WTC11 (cell line): ENCODE data around the gene EBF3. TPM values are rescaled to one million over a fixed set of nuclear protein-coding genes. Genes with fewer than 3 reads are reported as not detected.

Experiments
- ATAC-seq: fragments of 200-7000 bp; cut with Tn5 transposase; 2 replicates; pipeline ENCODE4 v1.10.0; 2021; ENCODE audit warnings: mild to moderate bottlenecking, moderate library complexity
- CTCF ChIA-PET: fragments of 300-600 bp; sonication (Branson Sonifier 250); formaldehyde crosslinking; loops from one replicate; lab custom pipeline; 2021; ENCODE audit warnings: antibody characterized with exemption; lab: Charles Lee
- POLR2A ChIA-PET: fragments of 350-600 bp; sonication (Branson Sonifier 250); formaldehyde crosslinking; loops from one replicate; lab custom pipeline; 2021; ENCODE audit warnings: antibody characterized with exemption; lab: Charles Lee
- DNase-seq: peaks from one replicate; pipeline ENCODE4 v3.0.0; 2021; ENCODE audit warnings: low spot score
- H3K27ac Mint-ChIP-seq: 2 replicates; pipeline ENCODE4 v1.8.0; 2021; ENCODE audit warnings: mixed read lengths
- H3K27me3 Mint-ChIP-seq: 2 replicates; pipeline ENCODE4 v1.8.0; 2021; ENCODE audit warnings: low read depth, mild to moderate bottlenecking, moderate library complexity, mixed read lengths
- H3K36me3 Mint-ChIP-seq: 2 replicates; pipeline ENCODE4 v1.8.0; 2021; ENCODE audit warnings: mixed read lengths
- H3K4me1 Mint-ChIP-seq: 2 replicates; pipeline ENCODE4 v1.8.0; 2022; ENCODE audit warnings: mixed read lengths
- H3K4me3 Mint-ChIP-seq: 2 replicates; pipeline ENCODE4 v1.8.0; 2021; ENCODE audit warnings: mild to moderate bottlenecking, moderate library complexity, mixed read lengths
- H3K9me3 Mint-ChIP-seq: 2 replicates; pipeline ENCODE4 v1.8.0; 2021; ENCODE audit warnings: mixed read lengths
- AFF4 ChIP-seq: sonication (generic); formaldehyde crosslinking; IDR thresholded peaks from 2 replicates; pipeline ENCODE4 v1.8.1; 2023; ENCODE audit warnings: mild to moderate bottlenecking, missing genetic modification reagents, borderline replicate concordance
- ARID4B ChIP-seq: sonication (generic); formaldehyde crosslinking; IDR thresholded peaks from 2 replicates; pipeline ENCODE4 v1.8.0; 2023; ENCODE audit warnings: missing genetic modification reagents, mild to moderate bottlenecking, borderline replicate concordance
- ATF6 ChIP-seq: sonication (generic); formaldehyde crosslinking; IDR thresholded peaks from 2 replicates; pipeline ENCODE4 v1.8.1; 2023; ENCODE audit warnings: mild to moderate bottlenecking, missing genetic modification reagents
- CREB1 ChIP-seq: sonication (generic); formaldehyde crosslinking; IDR thresholded peaks from 2 replicates; pipeline ENCODE4 v1.8.0; 2023; ENCODE audit warnings: mild to moderate bottlenecking, missing genetic modification reagents
- E2F1 ChIP-seq: sonication (generic); formaldehyde crosslinking; IDR thresholded peaks from 2 replicates; pipeline ENCODE4 v1.8.0; 2022; ENCODE audit warnings: mild to moderate bottlenecking, missing genetic modification reagents
- FOXJ3 ChIP-seq: sonication (generic); formaldehyde crosslinking; IDR thresholded peaks from 2 replicates; pipeline ENCODE4 v1.9.0; 2021; ENCODE audit warnings: missing genetic modification reagents, mild to moderate bottlenecking, borderline replicate concordance
- HMGA2 ChIP-seq: fragments of 250-450 bp; sonication (Bioruptor Pico); IDR thresholded peaks from 2 replicates; pipeline ENCODE4 v1.4.0; 2021; ENCODE audit warnings: mild to moderate bottlenecking, moderate library complexity
- MLX ChIP-seq: sonication (generic); formaldehyde crosslinking; IDR thresholded peaks from 2 replicates; pipeline ENCODE4 v1.8.1; 2023; ENCODE audit warnings: mild to moderate bottlenecking, missing genetic modification reagents, moderate library complexity
- NFATC4 ChIP-seq: fragments of 250-450 bp; sonication (Bioruptor Pico); IDR thresholded peaks from 2 replicates; pipeline ENCODE4 v1.9.0; 2021; ENCODE audit warnings: mild to moderate bottlenecking
- SOX15 ChIP-seq: fragments of 250-450 bp; sonication (Bioruptor Pico); IDR thresholded peaks from 2 replicates; pipeline ENCODE4 v1.9.0; 2021; ENCODE audit warnings: mild to moderate bottlenecking
- SP1 ChIP-seq: sonication (generic); formaldehyde crosslinking; conservative IDR thresholded peaks from 2 replicates; pipeline ENCODE4 v1.8.1; 2022; ENCODE audit warnings: missing genetic modification reagents
- total RNA-seq: library from RNA; stranded (reverse); gene quantifications from 3 replicates; pipeline ENCODE4 v1.2.3, GENCODE V29; 2021

EBF3 gene
- total RNA-seq, 1 experiment from 2014 or later = 1.2 TPM

- CTCF ChIA-PET = interaction anchor here (0.6 to 7.0 kb wide), 4 partner anchors 76 to 196 kb away, joined by 3 to 40 read pairs (median 6); partner anchors contain the start of gene C10orf143
- Mint-ChIP-seq H3K4me1 (peaks cover 59% of the 10 kb centered on the region), H3K27me3 (peaks cover 93% of the 10 kb centered on the region), H3K27ac (no peak overlapping the region), H3K36me3 (no peaks in the 10 kb centered on the region)
- TF ChIP-seq CREB1 (CRISPR knock-in tag) (no peak), SP1 (CRISPR knock-in tag) (no peak), SOX15 (CRISPR knock-in tag) (no peak), MLX (CRISPR knock-in tag) (no peak), E2F1 (CRISPR knock-in tag) (no peak), ATF6 (CRISPR knock-in tag) (no peak), HMGA2 (CRISPR knock-in tag) (no peak), NFATC4 (CRISPR knock-in tag) (no peak), FOXJ3 (CRISPR knock-in tag) (no peak), AFF4 (CRISPR knock-in tag) (no peak), ARID4B (CRISPR knock-in tag) (no peak)
- TF ChIP-seq, all 79 proteins: peak for 0
- DNase-seq (no peak), ATAC-seq (no peak)
- POLR2A ChIA-PET = no interaction called here
- H3K9me3 Mint-ChIP-seq = no peaks in the 10 kb centered on the region
- peak overlapping the region; percentile 60 for H3K4me3 Mint-ChIP-seq
These were observed 1.3 kb upstream of the EBF3 start for GRCh38 chr10:129965425-129965808.
